NCI-H345 treated with DMSO at 0.1 percent for 48 hours (cell line): Measurements from ENCODE around the gene KLF16.
"Not testable (repeated sequence)": the region's sequence is repeated elsewhere in the genome, so short reads cannot be mapped to it uniquely, and the experiment has no call there.

ENCODE experiments used
- DNase-seq: peaks from one replicate; lab custom pipeline; 2025; ENCODE audit not compliant: unreplicated experiment; lab: John Stamatoyannopoulos, UW

Gene KLF16

DNA sequence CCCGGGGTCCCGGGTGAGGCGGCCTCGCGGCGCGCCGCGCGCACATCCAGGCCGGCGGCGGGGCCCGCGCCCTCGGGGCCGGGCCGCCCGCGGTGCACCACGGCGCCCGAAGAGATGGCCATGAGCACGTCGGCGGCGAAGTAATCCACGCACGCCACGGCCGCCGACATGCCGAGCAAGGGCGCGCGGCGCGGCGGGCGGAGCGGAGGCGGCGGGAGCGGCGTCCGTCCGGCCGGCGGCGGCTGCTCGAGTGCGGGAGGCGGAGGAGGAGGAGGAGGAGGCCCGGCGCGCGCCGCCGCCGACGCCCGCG, at the start of gene KLF16:
KLF16 (minus strand) TSS at position 252 of the 310 bp plus-strand sequence; CDS start at position 170, 82 bp downstream.
- no peak for DNase-seq

DNA sequence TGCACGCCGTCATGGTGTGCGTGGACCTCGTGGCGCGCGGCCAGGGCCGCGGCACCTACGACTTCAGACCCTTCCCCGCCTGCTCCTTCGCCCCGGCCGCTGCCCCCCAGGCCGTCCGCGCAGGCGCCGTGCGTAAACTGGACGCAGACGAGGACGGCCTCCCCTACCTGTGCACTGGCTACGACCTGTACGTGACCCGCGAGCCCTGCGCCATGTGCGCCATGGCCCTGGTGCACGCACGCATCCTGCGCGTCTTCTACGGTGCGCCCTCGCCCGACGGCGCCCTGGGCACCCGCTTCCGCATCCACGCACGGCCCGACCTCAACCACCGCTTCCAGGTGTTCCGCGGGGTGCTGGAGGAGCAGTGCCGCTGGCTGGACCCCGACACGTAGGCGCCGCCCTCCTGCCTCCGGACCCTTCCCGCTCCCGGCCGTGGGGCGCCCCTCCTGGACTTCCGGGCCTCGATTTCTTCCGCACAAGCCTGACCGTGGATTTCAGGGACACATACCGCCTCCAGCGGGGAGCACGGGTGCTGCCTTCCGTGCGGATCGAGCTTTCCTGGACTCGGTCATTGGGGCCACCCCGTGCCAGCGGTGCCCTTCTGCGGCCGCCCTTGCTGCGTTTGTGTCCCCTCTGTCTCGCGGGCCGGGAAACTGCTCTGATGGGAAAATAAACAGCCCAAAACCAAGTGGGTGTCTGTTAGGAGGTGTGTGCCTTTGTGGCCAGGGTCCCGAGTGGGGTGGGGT, 49.6 kb upstream of the KLF16 start:
- no peak for DNase-seq

DNA sequence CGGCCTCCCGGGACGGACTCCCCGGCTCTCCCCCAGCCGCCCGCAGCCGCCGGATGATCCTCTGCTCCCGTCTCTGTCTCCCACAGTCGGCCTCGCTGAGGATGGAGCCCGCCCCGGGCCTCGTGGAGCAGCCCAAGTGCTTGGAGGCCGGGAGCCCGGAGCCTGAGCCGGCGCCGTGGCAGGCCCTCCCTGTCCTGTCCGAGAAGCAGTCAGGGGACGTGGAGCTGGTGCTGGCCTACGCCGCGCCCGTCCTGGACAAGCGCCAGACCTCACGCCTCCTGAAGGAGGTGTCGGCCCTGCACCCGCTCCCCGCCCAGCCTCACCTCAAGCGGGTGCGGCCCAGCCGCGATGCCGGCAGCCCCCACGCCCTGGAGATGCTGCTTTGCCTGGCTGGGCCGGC, 48.6 kb upstream of the KLF16 start:
- DNase-seq = no peak

DNA sequence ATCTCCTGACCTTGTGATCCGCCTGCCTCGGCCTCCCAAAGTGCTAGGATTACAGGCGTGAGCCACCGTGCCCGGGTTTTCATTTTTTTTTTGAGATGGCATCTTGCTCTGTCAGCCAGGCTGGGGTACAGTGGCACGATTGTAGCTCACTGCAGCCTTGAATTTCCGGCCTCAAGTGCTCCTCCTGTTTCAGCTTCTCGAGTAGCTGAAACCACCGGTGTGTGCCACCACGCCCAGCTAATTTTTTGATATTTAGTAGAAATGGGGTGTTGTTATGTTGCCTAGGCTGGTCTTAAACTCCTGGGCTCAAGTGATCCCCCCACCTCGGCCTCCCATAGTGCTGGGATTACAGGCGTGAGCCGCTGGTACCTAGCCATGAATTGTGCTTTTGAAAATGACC, 47.7 kb upstream of the KLF16 start:
- DNase-seq = no peak

DNA sequence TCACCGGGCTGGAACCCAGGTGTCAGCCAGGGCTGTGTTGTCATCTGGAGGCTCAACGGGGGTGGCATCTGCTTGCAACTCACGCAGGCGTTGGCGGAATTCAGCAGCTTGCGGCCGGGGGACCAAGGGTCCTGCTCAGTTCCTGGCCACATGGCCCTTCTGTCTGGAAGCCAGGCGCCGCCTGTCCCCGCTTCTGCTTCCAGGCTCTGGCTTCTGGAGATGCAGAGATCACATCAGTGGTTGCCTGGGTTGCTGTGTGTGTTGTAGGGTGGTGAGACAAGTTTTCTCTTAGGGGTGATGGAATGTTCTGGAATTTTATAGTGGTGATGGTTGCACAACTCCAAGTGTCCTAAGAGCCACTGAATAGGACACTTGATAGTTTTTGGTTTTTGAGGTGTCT, 46.8 kb upstream of the KLF16 start:
- DNase-seq = no peak

DNA sequence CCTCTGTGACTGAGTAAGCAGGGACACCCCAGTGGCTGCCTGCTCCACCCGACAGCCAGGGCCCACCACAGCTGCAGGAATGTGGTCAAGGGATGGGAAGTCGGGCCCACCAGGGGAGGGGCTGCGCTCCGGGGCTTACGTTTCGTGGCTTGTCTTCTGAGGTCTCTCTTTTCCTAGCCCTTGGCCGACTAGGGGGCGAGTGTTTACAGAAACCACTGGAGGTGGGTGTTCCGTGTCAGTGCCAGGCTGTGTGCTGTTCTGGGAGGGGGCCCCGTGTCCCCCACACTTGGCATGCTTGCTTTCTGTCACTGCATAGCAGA, 46.3 kb upstream of the KLF16 start:
- DNase-seq = no peak

DNA sequence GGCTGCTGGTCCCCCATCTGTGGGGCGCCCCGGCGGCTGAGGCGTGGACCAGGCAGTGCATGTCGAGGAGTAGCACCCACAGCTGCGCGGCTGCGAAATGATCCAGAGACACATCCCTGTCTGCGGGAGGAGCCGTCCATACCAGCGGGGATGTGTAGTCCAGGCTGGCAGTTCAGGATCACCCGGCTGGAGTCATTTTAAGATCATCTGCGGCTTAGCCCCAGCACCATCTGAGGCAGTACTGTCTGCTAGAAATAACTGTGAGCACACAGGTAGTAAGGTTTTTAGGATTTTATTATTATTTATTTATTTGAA, 44.9 kb upstream of the KLF16 start:
- DNase-seq = no peak

DNA sequence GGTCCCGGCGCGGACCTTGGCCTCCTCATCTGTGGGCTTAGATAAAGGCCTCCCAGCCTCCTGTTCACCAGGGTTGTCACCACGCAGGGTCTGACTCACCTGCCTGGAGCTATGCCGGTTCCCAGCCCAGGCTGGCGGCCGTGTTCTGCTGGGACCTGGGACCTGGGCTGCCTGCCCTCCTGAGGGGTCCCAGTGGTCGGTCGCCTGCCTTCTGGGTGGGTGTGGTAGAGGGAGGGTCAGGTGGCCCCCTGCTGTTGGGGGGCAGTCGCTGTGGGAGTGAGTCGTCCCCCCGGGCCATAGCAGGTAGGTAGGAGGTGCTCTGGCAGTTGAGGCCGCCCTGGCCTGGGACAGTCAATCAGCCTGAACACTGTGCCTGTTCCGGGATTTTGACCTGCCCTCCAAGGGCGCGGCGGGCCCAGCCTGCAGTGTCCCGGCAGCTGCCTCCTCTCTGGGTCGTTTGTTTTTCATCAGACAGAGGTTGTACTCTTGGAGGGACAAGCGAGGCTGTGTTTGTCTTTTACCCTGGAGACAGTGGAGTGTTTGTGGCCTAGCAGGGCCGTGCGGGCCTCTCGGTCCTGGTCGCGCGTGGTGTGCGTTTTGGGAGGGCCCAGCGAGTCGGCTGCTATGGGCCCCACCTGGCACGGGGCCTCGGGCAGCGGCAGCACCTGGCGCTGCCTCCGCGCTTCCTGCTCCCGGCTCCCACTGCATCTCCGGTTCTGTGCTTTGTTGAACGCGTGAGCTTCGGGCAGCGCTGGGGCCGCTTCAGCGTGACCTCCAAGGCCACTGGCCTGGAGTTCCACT, 44.4 kb upstream of the KLF16 start:
- no peak for DNase-seq

DNA sequence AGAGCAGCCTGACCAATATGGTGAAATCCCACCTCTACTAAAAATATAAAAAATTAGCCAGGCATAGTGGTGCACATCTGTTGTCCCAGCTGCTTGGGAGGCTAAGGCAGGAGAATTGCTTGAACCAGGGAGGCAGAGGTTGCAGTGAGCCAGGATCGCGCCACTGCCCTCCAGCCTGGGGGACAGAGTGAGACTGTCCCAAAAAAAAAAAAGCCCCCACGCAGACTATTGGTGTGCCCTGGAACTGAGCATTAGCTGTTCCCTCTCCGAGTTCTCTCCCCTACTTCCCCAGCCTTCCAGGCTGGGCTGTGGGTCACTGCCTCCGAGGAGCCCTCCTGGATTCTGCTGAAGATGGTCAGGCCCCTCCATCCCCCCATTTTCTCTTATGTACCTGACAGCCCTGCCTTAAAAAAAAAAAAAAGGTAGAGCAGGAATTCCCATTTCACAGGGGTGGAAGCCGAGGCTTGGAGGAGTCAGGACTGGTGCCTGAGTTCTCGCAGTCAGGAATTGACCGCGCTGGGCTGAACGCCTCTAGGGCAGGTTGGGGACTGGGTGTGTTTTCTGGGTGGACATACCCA, 43.7 kb upstream of the KLF16 start:
- no peak for DNase-seq

DNA sequence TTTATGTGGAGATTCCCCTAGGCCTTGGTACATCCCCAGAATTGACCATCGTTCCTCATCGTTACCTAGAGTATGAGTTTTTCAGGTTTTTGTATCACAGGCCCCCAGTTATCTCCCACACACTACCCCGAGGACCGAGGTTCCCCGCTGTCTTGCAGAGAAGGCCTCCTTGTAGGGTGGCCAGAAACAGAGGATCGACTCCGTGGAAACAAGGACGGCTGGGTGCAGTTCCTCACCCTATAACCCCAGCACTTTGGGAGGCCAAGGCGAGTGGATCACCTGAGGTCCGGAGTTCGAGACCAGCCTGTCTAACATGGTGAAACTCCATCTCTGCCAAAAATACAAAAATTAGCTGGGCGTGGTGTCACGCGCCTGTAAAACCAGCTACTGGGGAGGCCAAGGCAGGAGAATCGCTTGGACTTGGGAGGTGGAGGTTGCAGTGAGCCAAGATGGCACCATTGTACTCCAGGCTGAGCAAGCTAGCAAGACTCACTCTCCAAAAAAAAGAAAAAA, 42.5 kb upstream of the KLF16 start:
- no peak for DNase-seq

DNA sequence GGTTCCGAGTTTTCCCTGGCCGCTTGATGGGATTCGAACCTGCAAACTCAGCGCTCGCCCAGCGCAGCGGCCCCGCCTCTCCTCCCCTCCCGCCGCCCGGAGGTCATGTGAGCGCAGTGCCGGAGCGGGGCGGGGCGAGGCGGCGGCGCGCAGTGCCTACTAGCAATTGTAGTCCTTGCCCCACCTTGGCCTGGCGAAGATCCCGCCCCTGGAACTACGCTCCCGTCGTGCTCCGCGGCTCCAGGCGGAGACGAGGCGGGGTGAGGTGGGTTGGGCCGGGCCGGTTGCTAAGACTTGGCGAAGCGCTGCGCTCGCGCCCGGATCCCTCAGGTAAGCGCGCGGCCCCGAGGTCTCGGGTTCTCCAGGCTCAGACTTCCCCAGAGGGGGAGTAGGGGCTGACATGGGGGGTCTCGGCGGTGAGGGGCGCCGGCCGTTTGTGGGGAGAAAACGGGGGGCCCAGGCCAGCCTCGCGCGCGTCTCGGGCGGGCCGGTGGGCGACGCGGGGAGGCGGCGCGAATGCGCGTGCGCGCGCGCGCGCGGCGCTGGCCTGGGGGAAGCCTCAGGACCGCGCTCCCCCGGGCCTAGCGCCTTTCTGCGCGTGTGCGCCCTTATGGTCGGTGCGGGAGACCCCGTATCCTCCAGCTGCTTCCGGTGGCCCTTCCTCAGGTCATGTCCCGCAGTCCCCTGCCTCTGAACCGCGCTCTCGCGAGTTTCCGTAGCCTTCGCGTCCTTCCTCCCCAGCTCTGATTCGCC, 41.9 kb upstream of the KLF16 start, which contains the start of the genes ADAT3 and SCAMP4:
ADAT3 (plus strand) TSS at position 290 of the 753 bp plus-strand sequence. CDS start 6,649 bp downstream, outside the sequence.
SCAMP4 (plus strand) TSS at position 290 of the 753 bp plus-strand sequence. CDS start 9,621 bp downstream, outside the sequence.
- DNase-seq = peak; percentile 94

DNA sequence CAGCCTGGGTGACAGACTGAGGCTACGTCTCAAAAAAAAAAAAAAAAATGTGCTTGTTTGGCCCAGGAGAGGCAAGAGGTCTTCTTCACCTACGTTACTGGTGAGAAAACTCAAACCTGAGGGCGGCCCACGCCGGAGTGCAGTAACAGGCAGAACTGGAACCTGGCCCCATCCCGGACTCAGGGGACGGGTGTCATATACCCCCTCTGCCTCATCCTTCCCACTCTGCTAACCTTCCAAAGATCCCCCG, 41.4 kb upstream of the KLF16 start:
- no peak for DNase-seq

DNA sequence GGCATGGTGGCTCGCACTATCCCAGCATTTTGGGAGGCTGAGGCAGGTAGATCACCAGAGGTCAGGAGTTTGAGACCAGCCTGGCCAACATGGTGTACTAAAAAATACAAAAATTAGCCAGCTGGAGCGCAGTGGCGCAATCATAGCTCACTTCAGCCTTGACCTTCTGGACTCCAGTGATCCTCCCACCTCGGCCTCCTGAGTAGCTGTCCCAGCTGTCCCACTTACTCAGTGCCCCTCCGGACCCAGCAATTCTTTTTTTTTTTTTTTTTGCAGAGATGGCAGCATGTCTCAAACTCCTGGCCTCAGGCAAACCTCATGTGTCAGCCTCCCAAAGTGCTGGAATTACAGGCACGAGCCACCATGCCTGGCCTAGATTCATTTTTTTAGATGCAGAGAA, 39.5 kb upstream of the KLF16 start:
- no peak for DNase-seq

DNA sequence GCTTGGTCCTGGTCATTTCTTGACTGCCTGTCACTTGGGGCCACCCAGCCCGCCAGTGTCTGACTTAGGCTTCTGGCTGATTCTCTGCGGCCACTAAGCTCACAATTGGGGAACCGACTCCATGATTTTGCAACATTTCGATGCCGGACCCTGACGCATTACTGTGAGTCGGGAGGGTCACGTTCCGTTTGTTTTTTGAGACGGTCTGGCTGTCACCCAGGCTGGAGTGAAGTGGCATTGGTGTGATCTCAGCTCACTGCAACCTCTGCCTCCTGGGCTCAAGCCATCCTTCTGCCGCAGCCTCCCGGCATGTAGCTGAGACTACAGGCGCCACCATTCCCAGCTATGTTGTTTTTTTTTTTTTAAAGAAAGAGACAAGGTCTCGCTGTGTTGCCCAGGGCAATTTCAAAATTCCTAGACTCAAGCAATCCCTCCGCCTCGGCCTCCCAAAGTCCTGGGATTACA, 38.6 kb upstream of the KLF16 start:
- no peak for DNase-seq

DNA sequence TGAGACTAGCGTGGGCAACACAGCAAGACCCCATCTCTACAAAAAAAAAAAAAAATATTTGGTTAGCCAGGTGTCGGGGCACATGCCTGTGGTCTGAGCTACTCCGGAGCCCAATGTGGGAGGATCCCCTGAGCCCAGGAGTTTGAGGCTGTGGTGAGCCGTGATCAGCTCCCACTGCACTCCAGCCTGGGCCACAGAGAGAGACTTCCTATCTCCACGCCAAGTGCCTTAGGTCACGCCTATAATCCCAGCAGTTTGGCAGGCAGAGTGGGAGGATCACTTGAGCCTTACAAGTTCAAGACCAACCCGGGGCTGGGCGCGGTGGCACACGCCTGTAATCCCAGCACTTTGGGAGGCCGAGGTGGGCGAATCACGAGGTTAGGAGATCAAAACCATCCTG, 33.1 kb upstream of the KLF16 start:
- no peak for DNase-seq

DNA sequence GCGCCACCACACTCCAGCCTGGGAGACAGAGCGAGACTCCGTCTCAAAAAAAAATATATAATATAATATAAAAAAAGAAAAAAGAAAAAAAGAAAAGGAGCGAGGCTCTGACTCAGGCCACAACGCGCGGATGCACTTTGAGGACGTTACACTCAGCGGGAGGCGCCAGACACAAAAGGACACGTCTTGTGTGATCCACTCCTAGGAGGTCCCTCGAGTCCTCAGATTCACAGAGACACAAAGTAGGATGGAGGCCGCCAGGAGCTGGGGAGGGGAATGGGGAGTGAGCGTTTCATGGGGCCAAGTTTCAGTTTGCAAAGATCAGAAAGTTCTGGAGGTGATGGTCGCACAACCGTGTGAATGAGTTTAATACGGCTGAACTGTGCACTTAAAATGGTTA, 30.4 kb upstream of the KLF16 start:
- DNase-seq = no peak

DNA sequence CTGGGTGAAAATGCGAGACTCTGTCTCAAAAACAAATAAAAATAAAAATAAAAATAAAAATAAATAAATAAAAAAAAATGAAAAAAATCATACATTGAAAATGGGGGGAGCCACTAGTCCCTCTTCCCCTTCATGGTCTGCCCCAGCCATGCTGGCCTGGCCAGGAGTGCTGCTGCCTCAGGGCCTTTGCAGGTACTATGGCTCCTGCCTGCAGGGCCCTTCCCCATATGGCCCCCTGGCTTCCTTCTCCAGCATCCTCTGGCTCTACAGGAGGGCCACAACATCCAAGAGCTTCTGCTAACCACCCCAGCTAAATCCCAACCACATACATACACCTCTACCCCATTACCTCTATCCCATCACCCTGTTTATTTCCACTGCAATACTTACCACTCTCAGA, 26.5 kb upstream of the KLF16 start:
- no peak for DNase-seq

DNA sequence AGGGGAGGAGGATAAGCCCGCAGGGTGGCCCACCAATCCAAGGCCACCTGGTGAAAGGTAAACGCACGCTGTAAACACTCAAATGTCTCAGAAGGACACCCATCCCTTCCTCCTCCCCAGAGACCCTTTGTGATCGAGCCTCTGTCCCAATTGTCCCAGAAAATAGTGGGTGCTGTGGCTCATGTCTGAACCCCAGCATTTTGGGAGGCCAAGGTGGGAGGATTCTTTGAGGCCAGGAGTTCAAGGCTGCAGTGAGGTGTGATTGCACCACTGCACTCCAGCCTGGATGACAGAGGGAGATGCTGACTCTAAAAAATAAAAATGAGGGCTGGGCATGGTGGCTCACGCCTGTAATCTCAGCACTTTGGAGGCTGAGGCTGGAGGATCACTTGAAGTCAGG, 25.0 kb upstream of the KLF16 start:
- no peak for DNase-seq

DNA sequence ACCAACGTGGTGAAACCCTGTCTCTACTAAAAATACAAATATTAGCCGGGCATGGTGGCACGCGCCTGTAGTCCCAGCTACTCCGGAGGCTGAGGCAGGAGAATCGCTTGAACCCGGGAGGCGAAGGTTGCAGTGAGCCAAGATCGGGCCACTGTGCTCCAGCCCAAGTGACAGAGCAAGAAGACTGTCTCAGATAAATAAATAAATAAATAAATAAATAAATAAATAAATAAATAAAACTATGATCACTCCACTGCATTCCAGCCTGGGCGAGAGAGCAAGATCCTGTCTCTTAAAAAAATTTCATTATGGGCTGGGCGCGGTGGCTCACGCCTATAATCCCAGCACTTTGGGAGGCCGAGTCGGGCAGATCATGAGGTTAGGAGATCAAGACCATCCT, 23.0 kb upstream of the KLF16 start:
- not testable (repeated sequence) for DNase-seq

DNA sequence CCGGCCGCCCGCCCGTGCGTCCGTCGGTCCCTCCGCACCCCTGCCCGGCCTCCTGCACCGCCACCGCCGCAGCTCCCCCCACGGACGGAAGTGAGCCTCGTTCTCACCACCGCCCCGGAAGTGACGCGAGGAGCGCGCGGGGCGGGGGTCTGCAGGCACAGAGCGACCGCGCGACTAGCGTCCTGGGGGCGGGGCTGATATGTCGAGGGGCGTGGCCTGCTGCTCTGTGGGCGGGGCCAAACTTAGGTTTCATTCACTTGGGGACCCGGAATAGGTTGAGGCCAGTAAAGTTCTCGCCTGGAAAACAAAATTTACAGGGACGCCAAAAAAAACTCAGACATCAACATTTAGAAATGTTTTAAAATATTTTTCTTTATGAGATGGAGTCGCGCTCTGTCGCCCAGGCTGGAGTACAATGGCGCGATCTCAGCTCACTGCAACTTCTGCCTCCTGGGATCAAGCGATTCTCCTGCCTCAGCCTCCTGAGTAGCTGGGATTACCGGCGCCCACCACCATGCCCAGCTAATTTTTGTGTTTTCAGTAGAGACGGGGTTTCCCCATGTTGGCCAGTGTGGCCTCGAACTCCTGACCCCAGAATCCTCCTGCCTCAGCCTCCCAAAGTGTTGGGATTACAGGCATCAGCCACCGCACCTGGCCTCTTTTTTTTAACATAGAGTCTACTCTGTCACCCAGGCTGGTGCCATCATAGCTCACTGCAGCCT, 22.2 kb upstream of the KLF16 start, which contains the start of gene ABHD17A:
ABHD17A (minus strand) TSS at position 99 of the 722 bp plus-strand sequence. CDS start 3,930 bp downstream, outside the sequence.
- peak; percentile 83 for DNase-seq
